Neuron (in vitro differentiated cells): ENCODE measurements around the gene LAP3.

Source experiments
- H2AFZ ChIP-seq: one replicate; pipeline ENCODE4 v1.6.1; 2013; ENCODE audit warnings: low read depth, mild to moderate bottlenecking, inconsistent platforms, low read length, moderate library complexity
- H3K27me3 ChIP-seq: one replicate; pipeline ENCODE4 v1.6.1; 2013; ENCODE audit warnings: low read length; ENCODE audit not compliant: insufficient read depth
- H3K36me3 ChIP-seq: one replicate; pipeline ENCODE4 v1.6.1; 2013; ENCODE audit warnings: low read length; ENCODE audit not compliant: insufficient read depth
- H3K4me1 ChIP-seq: one replicate; pipeline ENCODE4 v1.6.1; 2013; ENCODE audit warnings: low read length; ENCODE audit not compliant: insufficient read depth
- H3K4me3 ChIP-seq: 2 replicates; pipeline ENCODE4 v1.5.1; 2013; ENCODE audit warnings: mild to moderate bottlenecking, low read length, moderate library complexity
- H3K9me3 ChIP-seq: one replicate; pipeline ENCODE4 v1.6.1; 2013; ENCODE audit warnings: low read length

The LAP3 gene

DNA sequence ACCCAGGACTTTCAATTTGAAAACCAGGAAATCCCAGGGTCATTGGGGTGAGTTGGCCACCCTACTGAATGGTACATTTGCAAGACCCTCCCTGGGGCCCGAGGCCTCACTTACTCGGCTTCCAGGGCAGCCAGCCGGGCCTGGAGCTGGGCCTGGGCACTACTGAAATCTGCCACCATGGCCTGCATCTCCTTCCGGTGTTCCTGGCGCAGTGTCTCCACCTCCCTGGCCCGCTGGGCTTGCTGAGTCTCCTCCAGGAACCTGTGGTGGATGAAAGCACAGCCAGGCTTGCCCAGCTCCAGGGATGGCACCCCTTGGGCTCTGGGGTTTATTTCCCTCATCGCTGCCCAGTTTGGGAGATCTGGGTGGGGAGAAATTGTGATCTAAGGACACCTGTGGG, 62.1 kb downstream of the LAP3 start:
- no peak overlapping the region for H3K4me3 ChIP-seq
- no peaks in the 10 kb centered on the region for H3K4me1 ChIP-seq
- H2AFZ ChIP-seq = no peak overlapping the region
- H3K9me3 ChIP-seq = peaks cover 3% of the 10 kb centered on the region
- no peaks in the 10 kb centered on the region for H3K27me3 ChIP-seq
- peaks cover 16% of the 10 kb centered on the region for H3K36me3 ChIP-seq

DNA sequence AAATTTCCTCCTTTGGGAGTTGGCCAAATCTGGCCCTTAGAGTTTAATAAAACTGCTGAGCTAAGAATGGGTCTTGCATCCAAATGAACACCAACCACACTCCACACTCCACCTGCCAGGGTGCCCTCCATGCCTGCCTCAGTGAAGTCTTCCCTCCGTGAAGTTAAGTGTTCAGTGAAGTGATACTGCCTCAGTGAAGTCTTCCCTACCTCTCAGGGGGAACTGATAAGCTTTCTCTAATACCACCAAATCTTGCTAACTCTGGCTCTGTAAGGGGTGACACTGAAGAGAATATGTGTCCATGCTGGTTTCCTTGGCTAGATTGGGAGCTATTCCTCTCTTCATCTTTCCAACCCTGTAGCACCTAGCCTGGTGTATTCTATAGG, 65.4 kb downstream of the LAP3 start:
- Histone ChIP-seq H3K4me1 (no peaks in the 10 kb centered on the region), H3K4me3 (no peak overlapping the region), H3K36me3 (peaks cover 3% of the 10 kb centered on the region), H3K9me3 (peaks cover 6% of the 10 kb centered on the region), H2AFZ (no peak overlapping the region), H3K27me3 (no peaks in the 10 kb centered on the region)

DNA sequence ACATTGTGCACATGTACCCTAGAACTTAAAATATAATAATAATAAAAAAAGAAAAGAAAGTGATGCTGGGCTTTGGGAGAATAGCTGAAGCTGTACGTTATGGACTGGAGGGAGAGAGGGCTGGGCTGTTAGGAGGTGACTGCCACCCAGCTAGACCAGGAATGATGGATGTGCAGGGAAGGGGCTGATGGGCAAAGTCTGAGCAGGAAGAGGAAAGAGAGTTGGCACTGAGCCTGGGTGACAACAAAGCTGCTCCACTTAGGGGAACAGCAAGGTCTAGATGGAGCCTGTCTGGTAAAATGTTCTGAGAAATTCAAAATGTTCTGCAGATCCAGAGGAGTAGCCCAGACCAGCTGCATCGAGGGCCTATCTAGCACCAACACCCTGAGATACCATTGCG, 69.7 kb downstream of the LAP3 start:
- H3K4me1 ChIP-seq = no peaks in the 10 kb centered on the region
- no peak overlapping the region for H2AFZ ChIP-seq
- peaks cover 6% of the 10 kb centered on the region for H3K9me3 ChIP-seq
- no peaks in the 10 kb centered on the region for H3K36me3 ChIP-seq
- no peak overlapping the region for H3K4me3 ChIP-seq
- no peaks in the 10 kb centered on the region for H3K27me3 ChIP-seq

DNA sequence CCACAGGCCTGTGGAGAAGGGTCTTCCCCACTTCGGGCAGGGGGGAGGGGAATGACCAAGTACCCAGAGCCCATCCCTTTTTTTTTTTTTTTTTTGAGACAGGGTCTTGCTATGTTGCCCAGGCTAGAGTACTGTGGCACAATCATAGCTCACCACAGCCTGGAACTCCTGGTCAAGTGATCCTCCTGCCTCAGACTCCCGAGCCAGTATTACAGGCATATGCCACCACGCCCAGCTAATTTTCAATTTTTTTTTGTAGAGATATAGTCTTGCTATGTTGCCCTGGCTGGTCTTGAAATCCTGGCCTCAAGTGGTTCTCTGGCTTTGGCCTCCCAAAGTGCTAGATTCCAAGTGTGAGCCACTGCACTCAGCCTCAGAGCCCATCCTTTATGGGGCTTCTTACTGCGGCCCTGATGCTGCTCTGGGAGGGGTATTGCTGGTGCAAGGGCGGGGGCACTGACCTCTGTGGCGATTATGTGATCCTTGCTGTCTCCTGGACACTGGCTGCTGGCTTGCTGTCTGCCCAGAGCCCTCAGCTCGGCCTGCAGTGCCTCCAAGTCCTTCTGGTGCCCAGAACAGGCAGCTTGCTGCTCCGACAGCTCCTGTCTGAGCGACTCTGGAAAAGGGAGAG, 70.3 kb downstream of the LAP3 start:
- H3K9me3 ChIP-seq = peaks cover 6% of the 10 kb centered on the region
- no peaks in the 10 kb centered on the region for H3K36me3 ChIP-seq
- no peak overlapping the region for H3K4me3 ChIP-seq
- no peaks in the 10 kb centered on the region for H3K27me3 ChIP-seq
- H3K4me1 ChIP-seq = no peaks in the 10 kb centered on the region
- no peak overlapping the region for H2AFZ ChIP-seq

DNA sequence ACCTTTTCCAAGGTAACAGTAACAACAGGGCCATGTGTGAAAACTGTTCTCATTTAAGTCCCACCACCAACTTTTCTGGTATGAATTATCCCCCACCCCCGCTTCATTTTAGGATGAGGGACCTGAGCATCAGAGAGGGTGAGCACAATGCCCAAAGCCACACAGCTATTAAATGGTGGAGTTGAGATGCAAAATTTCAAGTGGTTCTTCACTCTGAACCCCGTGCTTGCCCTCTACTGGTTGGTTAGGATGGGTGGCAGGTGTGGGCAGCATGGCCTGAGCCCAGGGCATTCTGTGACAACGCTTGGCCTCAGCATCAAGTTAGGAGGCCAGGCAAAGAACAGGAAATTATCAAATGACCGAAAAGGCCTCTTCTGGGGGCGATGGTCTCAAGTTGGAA, 70.9 kb downstream of the LAP3 start:
- Histone ChIP-seq H3K9me3 (peaks cover 3% of the 10 kb centered on the region), H2AFZ (no peak overlapping the region), H3K4me1 (no peaks in the 10 kb centered on the region), H3K4me3 (no peak overlapping the region), H3K27me3 (no peaks in the 10 kb centered on the region), H3K36me3 (no peaks in the 10 kb centered on the region)

DNA sequence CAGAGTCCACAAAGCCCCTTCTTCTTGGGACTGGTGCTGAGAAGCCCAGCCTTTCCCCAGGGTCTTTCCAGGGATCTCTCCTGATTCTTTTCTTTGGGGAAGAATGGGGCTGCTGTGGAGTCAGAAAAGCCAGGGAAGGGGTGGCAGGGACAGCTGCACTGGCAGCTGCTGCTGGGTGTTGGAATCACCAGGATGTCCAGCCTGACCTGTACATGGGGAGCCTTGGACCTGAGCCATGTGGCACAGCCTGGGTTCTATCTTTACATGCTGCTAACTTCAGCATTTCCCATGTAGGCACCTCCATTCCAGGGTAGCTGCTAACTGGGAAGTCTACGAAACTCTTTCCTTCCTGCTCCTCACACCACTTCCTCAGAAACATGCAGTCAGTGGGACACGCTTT, 73.4 kb downstream of the LAP3 start:
- Histone ChIP-seq H3K9me3 (peaks cover 2% of the 10 kb centered on the region), H3K27me3 (no peaks in the 10 kb centered on the region), H2AFZ (no peak overlapping the region), H3K4me3 (no peak overlapping the region), H3K36me3 (no peaks in the 10 kb centered on the region), H3K4me1 (no peaks in the 10 kb centered on the region)

DNA sequence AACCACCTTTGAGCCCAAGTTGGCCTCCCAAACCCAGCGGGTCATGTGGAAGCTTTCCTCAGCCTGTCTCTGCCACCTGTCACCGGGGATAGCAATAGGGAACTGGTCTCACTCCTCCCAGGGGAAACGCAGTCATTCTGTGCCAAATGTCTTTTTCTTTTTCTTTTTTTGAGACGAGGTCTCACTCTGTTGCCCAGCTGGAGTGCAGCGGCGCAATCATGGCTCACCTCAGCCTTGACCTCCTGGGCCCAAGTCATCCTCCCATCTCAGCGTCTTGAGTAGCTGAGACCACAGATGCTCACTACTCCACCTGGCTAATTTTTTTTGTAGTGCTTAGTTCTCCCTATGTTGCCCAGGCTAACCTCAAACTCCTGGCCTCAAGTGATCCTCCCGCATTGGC, 77.7 kb downstream of the LAP3 start:
- no peak overlapping the region for H3K4me3 ChIP-seq
- no peak overlapping the region for H2AFZ ChIP-seq
- H3K9me3 ChIP-seq = no peaks in the 10 kb centered on the region
- no peaks in the 10 kb centered on the region for H3K27me3 ChIP-seq
- H3K4me1 ChIP-seq = peaks cover 3% of the 10 kb centered on the region
- H3K36me3 ChIP-seq = no peaks in the 10 kb centered on the region

DNA sequence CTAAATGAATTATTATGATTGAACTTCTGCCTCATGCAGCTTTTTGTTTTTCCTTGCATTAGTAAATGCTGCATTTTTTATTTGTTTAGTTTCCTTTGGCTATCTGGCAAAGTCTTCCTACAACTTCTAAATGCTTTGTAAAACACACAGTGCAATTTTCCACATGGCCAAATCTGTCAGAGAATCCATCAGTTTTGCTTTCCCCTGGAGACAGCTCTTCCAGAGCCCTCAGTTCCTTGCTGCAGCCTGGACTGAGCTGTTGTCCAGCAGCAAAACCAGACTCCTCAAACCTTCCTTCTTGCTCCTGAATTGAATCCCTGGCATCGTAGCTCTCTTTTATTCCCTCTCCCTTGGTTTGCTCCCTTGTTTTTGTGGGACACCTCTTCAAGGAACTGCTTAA, 80.1 kb downstream of the LAP3 start:
- no peaks in the 10 kb centered on the region for H3K9me3 ChIP-seq
- no peaks in the 10 kb centered on the region for H3K27me3 ChIP-seq
- H3K36me3 ChIP-seq = no peaks in the 10 kb centered on the region
- H3K4me3 ChIP-seq = no peak overlapping the region
- no peak overlapping the region for H2AFZ ChIP-seq
- peaks cover 3% of the 10 kb centered on the region for H3K4me1 ChIP-seq
